ENCODE results near the gene FASTKD3.
A peak's percentile ranks its signal among the peaks of the same experiment; 100 is the strongest.

The FASTKD3 gene

GRCh38 chr5:7877851-7878250 is 9.0 kb upstream of the FASTKD3 start:
- no peak for DNase-seq

DNA sequence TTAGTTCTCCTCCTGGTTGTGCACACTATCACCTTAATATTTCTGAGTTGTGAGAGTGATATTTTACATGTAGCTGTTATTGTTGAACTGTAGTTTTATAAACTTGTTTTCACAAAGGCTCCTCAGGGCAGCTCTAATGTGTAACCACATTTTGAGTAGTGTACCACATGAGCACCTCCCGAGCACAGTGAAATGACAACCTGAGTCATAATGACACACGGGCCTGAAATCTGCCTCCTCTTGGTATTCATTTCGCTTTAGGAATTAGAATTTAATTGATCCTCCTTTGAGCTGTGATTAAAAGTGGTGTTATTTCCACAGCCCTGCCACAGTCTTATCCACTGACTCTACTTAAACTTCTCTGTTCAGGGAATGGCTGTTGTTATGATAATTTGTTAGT is 8.0 kb upstream of the FASTKD3 start:
- DNase-seq, result no peak

GRCh38 chr5:7875151-7875550 is 6.3 kb upstream of the FASTKD3 start:
- no peak for DNase-seq

GRCh38 chr5:7874639-7875038 is 5.8 kb upstream of the FASTKD3 start:
- DNase-seq, result no peak

GRCh38 chr5:7873216-7873615 is 4.4 kb upstream of the FASTKD3 start:
- no peak for DNase-seq

DNA sequence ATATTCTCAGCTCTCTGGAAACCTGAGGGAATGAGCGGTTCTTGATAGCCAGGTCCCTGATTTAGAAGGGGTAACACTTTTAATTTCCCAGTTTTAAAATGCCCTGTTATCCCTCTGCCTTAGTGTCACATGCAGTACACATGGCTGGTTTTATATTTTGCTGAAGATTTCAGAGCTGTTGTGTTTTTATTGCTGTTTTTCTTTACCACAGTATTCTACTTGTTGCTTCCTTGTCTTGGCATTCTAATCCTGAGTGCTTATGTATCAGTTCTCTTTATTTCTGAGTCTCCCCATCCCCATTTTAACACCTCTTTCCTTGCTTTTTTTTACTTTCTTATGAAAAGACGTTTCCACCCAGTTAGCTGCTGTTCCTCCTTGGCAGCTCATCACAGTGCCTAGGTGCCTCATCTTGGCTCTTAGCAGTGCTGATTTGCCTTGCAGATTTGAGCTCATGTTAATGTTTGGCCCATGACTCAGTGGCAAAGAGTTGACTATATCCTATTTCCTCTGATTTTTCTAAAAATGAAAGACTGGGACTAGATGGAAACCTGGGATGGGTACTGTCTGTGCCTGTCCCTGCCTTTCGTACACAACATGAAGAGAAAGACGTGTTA is 3.8 kb upstream of the FASTKD3 start:
- no peak for DNase-seq

DNA sequence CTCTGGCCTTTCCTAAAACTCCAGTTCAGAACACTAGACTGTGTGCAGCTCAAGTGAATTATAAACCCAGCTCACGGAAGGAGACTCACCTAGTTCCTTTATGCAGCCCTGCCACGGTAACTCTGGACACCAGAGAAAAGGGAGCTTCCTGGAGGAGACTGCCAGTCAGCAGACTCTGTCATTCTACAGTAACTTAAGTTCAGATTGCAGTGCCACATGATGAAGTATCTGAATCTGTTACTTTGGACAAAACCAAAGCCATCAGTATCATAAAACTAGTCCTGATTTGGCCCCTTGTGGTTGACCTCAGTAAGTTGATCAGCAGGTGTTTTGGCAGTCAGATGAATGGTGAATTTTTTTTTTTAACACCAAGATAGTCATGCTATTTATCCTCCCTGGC is 2.8 kb upstream of the FASTKD3 start:
- no peak for DNase-seq

DNA sequence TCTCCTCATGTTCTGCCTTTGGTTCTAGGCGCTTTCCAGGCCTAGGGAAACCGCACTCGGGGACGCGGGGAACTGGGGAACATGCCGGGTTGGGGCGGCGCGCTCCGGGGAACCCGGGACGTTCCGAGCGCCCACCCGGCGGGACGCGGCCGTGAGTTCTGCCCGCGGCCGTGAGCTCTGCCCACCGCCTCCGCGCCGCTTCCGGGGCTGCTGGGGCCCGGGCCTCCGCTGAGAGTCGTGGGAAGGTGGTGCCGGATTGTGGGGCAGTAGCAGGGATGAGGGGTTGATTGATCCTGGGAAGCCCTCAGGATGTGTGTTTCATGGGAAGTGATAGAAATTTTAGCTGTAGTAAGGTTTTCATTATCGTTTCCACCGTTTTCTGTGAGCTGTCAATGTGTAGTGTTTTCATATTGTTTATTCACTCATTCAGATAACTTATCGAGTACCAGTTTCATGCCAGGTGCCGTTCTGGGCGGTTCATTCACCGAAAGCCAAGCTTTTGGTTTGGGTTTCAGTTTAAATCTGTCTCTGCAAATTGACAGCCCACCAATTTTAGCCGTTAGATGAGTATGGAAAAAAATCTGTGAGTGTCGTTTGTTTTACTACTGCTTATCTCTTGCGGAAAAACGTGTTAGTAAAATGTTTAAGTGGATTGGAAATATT is 774 bp upstream of the FASTKD3 start:
- peak; percentile 10 for DNase-seq

- DNase-seq, result peak; percentile 46
Measured at GRCh38 chr5:7868427-7868772, 431 bp downstream of the FASTKD3 start.

GRCh38 chr5:7867260-7867659 is 1.6 kb downstream of the FASTKD3 start:
- no peak for DNase-seq

GRCh38 chr5:7866196-7866595 is 2.6 kb downstream of the FASTKD3 start:
- no peak for DNase-seq

DNA sequence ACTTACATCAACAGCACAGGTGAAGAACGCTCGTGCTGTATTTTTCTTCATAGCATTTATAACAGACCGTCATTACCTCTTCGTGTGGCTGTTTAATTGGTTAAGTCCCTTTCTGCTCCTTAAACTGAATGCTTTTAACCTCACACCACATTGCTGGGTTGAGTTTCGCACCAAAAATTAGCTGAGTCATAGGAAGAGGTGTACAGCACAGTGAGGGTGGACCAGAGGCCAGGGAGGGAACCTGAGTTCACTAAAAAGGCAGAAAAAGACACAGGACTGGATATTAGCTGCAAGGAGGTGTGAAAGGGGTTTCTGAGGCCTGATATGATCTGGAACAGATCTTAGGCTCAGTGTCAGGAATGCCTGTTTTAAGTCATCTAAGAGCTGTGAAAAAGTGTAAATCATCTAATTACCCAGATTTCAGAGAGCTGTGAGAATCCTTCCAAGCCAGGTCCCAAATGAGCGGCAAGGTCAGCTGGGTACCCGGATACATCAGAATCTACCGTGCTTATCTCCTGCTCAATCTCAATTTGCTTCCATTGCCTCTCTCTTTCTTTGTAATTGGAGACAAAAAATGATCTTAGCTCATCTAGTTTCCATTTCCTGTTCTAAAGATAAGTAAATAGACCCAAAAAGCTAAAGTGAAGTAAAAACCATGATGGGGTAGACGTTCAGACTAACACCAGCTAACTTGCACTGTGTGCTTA is 10.8 kb downstream of the FASTKD3 start:
- no peak for DNase-seq

DNA sequence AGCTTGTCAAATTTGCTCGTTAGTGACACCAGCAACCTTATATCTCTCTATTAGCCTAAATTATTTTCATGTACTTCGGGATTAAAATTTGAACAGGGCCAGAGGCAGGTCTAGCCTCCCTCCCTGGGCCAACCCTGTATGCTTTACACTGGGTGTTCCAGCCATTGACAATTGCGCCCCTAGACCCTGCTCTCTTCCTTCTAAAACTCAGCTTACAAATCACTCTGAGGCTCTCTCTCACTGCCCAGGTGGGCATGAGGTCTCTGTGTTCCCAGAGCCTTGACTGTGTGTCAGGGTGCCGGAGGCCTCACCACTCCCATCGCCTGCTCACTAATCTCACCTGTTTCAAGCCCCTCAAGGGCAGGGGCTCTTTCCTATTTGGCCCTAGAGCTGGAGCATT is 11.5 kb downstream of the FASTKD3 start:
- no peak for DNase-seq

- peak; percentile 11 for DNase-seq
Measured at GRCh38 chr5:7856855-7857254, 12.0 kb downstream of the FASTKD3 start.

DNA sequence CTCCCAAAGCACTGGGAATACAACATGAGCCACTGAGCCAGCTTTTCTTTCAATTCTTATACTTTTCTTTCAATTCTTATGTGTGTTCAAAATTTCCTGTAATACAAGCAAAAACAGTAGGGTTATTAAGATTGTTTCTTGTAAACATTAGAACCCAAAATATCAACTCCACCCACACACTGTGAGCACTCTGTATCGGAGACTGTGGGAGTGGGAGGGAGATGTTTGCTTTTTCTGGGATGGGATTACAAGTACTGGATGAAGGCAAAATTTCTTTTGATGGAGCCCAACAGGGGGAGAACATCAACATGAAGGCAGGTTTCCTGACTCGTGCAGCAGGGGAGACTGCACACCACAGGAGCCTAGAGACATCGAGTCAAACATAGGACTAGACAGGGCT is 13.2 kb downstream of the FASTKD3 start:
- DNase-seq, result no peak

DNA sequence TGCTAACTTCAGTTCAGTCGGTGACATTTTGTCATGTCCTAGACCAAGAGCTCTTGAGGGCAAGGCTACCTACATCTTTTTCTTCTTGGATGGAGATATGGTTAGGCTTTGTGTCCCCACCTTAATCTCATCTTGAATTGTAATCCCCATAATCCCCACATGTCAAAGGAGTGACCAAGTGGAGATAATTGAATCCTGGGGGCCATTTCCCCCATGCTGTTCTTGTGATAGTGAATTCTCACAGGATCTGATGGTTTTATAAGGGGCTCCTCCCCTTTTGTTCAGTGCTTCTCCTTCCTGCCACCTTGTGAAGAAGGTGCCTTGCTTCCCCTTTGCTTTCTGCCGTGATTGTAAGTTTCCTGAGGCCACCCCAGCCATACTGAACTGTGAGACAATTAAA is 15.8 kb downstream of the FASTKD3 start:
- no peak for DNase-seq

GRCh38 chr5:7852542-7852941 is 16.3 kb downstream of the FASTKD3 start:
- no peak for DNase-seq

DNA sequence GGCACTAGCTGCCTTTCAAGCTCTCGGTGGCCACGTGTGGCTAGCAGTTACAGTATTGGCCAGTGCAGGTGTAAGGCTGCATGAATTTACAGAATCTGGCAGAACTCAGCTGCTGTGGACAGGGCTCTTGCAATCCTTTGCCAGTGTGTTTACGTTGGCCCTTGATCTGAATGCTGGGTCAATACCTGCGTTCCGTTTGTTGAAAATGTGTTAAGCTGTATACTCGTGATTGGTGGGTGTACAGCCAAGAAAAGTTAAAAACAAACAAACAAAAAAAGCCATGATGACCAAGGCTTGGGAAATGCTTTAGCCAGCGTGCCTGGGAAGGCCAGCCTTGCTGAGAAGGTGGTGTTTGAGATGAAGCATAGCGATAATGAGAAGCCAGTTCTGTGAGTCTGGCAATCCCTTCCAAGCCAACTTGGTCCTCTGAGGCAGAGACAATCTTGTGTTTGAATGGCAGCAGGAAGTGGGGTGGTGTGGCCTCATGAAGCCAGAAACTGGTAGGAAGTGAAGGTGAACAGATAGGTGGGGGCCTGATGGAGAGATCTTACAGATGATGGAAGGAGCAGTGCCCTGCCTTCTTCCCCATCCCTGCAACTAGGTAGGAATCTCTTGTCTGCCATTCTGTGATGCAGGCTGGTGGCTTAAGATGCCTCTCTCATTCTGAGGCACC is 17.1 kb downstream of the FASTKD3 start:
- no peak for DNase-seq

DNA sequence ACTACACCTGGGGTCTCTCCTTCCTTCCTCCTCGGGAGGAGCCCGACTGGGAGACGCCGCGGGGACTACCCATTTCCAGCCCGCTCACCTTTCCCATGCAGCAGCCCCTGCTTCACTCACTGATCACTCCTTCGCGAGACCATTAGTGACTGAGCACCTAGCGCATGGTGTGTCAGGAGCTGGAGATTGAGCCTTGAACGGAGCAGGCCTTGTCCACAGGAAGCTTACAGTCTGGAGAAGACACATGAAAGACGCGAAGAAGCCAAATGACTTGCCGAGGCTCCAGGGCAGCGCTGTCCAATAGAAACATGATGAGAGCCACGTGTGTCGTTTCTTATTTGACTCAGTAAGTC is 17.6 kb downstream of the FASTKD3 start:
- no peak for DNase-seq

GRCh38 chr5:7850395-7851239 is 18.2 kb downstream of the FASTKD3 start, which contains the start of gene CFAP90:
TSS of gene CFAP90 (minus strand) at chr5:7851133. CDS start at chr5:7851021, 112 bp downstream.
- peak; percentile 54 for DNase-seq

DNA sequence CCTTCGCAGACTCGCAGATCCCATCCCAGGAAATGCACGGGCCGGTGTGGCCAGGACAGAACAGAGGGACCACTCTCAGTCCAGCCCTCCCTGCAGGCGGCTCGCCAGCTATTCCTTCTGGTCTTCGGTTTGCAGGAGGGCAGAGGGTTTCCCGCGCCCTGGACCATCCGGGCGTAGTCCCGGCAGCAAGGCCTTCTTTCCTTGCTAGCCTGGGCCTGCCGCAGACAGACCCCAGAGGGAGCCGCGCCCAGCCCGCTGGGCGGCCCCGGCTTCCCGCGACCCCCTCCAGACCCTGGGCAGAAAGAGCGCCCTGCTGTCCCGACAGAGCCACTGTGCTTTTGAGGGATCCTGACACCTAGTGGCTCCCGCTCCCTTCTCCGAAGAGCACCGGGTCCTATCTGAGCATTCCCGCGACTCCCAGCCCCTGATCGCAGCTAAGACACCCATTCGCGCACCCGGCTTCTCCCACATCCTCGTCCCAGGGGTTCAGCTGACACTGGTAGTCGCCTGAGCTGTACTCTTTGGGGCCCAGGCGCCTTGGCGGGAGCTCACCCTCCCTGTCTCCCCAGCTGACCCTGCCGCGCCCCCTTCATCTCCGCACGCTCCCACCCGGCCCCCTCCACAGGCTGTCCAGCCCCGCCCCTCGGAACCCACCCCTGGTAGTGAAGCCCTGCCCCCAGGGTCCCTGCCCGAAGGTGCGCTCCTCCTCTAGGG is 19.0 kb downstream of the FASTKD3 start:
- DNase-seq, result peak; percentile 9

GRCh38 chr5:7848296-7848695 is 20.5 kb downstream of the FASTKD3 start:
- no peak for DNase-seq
